ENCODE data around the gene LDLRAD2. TPM values are rescaled to one million over a fixed set of nuclear protein-coding genes. Genes with fewer than 3 reads are reported as not detected.

The LDLRAD2 gene
- total RNA-seq, 1 experiment from 2014 or later, result 1.0 TPM

DNA sequence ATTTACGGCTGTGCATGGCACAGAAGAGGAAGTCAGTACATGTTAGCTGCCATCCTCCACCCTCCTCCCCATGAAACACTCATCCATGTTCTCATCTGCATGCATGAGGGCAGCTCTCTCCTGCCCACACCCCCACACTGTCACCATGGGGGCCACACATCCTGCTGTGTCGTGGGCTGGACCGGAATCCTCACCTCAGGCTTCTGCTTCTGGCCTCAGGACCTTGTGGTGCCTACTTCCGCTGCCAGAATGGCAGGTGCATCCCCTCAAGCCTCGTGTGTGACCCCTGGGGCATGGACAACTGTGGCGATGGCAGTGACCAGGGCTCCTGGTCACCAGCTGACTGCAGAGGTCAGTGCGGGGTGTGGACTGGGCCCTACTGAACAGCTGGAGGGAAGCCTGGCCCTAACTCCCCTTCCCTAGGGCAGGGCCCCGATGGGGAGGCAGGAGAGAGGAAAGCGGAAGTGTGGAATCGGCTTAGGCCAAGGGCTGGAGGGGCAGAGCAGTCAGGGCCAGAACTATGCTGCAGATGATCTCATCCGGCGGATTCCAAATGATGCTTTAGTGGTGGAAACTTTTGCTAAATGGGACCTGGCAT, 3.8 kb downstream of the LDLRAD2 start:
- no peaks in the 10 kb centered on the region for H3K23me2 ChIP-seq (ENCODE audit: insufficient read length, low read depth, low read length, poor library complexity, severe bottlenecking)
- no peak overlapping the region for H4K5ac ChIP-seq (ENCODE audit: insufficient read length, low read depth, low read length)
- TF ChIP-seq, protein P1, sequence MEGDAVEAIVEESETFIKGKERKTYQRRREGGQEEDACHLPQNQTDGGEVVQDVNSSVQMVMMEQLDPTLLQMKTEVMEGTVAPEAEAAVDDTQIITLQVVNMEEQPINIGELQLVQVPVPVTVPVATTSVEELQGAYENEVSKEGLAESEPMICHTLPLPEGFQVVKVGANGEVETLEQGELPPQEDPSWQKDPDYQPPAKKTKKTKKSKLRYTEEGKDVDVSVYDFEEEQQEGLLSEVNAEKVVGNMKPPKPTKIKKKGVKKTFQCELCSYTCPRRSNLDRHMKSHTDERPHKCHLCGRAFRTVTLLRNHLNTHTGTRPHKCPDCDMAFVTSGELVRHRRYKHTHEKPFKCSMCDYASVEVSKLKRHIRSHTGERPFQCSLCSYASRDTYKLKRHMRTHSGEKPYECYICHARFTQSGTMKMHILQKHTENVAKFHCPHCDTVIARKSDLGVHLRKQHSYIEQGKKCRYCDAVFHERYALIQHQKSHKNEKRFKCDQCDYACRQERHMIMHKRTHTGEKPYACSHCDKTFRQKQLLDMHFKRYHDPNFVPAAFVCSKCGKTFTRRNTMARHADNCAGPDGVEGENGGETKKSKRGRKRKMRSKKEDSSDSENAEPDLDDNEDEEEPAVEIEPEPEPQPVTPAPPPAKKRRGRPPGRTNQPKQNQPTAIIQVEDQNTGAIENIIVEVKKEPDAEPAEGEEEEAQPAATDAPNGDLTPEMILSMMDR (conservative IDR thresholded peaks at IDR 0.05), result no peak
- no peak overlapping the region for H4K91ac ChIP-seq (ENCODE audit: insufficient read length, low read depth, low read length)
- Mint-ChIP-seq H3K4me1 (peaks cover 11 to 12% of the 10 kb centered on the region in 2 experiments), H3K27me3 (ENCODE audit: low read depth) (peaks cover 16% of the 10 kb centered on the region), H3K9me3 (no peaks in the 10 kb centered on the region; a peak in 1 of 5 replicates), H3K27ac (peak overlapping the region in 1 of 3 experiments; percentile 52; a peak in 1 of 7 replicates), H3K4me3 (no peak overlapping the region), H3K36me3 (ENCODE audit: insufficient read depth in 1 of 3, low read depth in 3 of 3) (peaks cover 0 to 4% (median 0%) of the 10 kb centered on the region in 3 experiments; a peak in 3 of 7 replicates)
- no CpG with 5 or more reads among the region's 12 CpGs for WGBS (ENCODE audit: extremely low coverage, insufficient read length, low lambda C conversion rate)
- H3K18ac ChIP-seq (ENCODE audit: insufficient read length, low read depth, low read length), result no peak overlapping the region
- no peak overlapping the region for H4K8ac ChIP-seq (replicated peaks; ENCODE audit: insufficient read length, low read depth, low read length)
- no peak overlapping the region for H2BK15ac ChIP-seq (ENCODE audit: low read depth, low read length)
- H2BK20ac ChIP-seq (ENCODE audit: low read depth, low read length, poor library complexity, severe bottlenecking), result no peak overlapping the region
- H4K20me1 ChIP-seq (ENCODE audit: control insufficient read depth, insufficient read depth, insufficient read length), result no peaks in the 10 kb centered on the region
- H2BK120ac ChIP-seq (ENCODE audit: low read depth, low read length, poor library complexity, severe bottlenecking), result no peak overlapping the region
- no peak overlapping the region for H3K27ac ChIP-seq (ENCODE audit: insufficient read length, low read depth, low read length)
- H3K14ac ChIP-seq (ENCODE audit: insufficient read depth, low read length), result no peak overlapping the region; the same call in 1 of the 2 replicates
- no peak overlapping the region for H2BK12ac ChIP-seq (ENCODE audit: insufficient read length, low read depth, low read length)
- H3K27me3 ChIP-seq (ENCODE audit: insufficient read depth, low read length), result no peaks in the 10 kb centered on the region
- no peak overlapping the region for H2BK5ac ChIP-seq (ENCODE audit: insufficient read length, low read length)
- H3K79me1 ChIP-seq (ENCODE audit: insufficient read depth, low read depth, low read length, poor library complexity, severe bottlenecking), result no peaks in the 10 kb centered on the region
- no peaks in the 10 kb centered on the region for H3K9me3 ChIP-seq (ENCODE audit: control insufficient read depth, low read depth, low read length)
- no peak overlapping the region for H2AK5ac ChIP-seq (ENCODE audit: insufficient read length, low read length)
- H3K79me2 ChIP-seq (ENCODE audit: insufficient read depth, low read length), result 0 out of 2 replicates have a peak, but pooled peaks cover 2% of the 10 kb centered on the region
- DNase-seq, result no peak
- H3K23ac ChIP-seq (ENCODE audit: insufficient read length, low read depth, low read length), result no peak overlapping the region
- H3K4ac ChIP-seq (ENCODE audit: low read depth, low read length), result no peak overlapping the region
- H3K9ac ChIP-seq (ENCODE audit: extremely low read depth, insufficient read length, low read length), result no peak overlapping the region
- no peak overlapping the region for H2AFZ ChIP-seq (ENCODE audit: low read length)
- no peak overlapping the region for H3T11ph ChIP-seq (ENCODE audit: low read length)
- H3K4me1 ChIP-seq (ENCODE audit: insufficient read depth, low read length), result no peaks in the 10 kb centered on the region
- H3K56ac ChIP-seq (ENCODE audit: insufficient read length, low read depth, low read length), result no peak overlapping the region
- no peak overlapping the region for H3K4me2 ChIP-seq (ENCODE audit: insufficient read depth, insufficient read length, low read length)
